Gastrocnemius medialis (tissue), 4 donors: Measurements from ENCODE around the gene CTSH.

ENCODE experiments used
- CTCF ChIP-seq, 5 experiments: fragments of 450-650 bp in 3 of 5; fragments of 200-600 bp in 2 of 5; sonication (generic) in 2 of 5; IDR thresholded peaks in 4 of 5; conservative IDR thresholded peaks in 1 of 5; 1 replicate in 4 of 5; 2 replicates in 1 of 5; pipeline ENCODE4 v1.5.1; 2016 to 2019; ENCODE audit warnings: antibody characterized with exemption in 5 of 5, mild to moderate bottlenecking in 3 of 5, moderate library complexity in 3 of 5
- POLR2A ChIP-seq, 2 donors: fragments of 450-650 bp; IDR thresholded peaks; one replicate each; pipeline ENCODE4 v1.6.1; 2017; ENCODE audit warnings: antibody characterized with exemption in 2 of 2, mild to moderate bottlenecking in 2 of 2, moderate library complexity in 2 of 2

- TF ChIP-seq CTCF (IDR thresholded peaks at IDR 0.05 in 4 of 5, conservative IDR thresholded peaks at IDR 0.05 in 1 of 5) = no peak
- no peak for TF ChIP-seq POLR2A (IDR thresholded peaks at IDR 0.05)
Observed at GRCh38 chr15:78981532-78982313, 36.9 kb upstream of the CTSH start.
